ENCODE data around the gene SLA2.
"Not testable (repeated sequence)": the region's sequence is repeated elsewhere in the genome, so short reads cannot be mapped to it uniquely, and the experiment has no call there.

The SLA2 gene

GRCh38 chr20:36573798-36574365 is 72.1 kb downstream of the SLA2 start:
- DNase-seq, result peak; percentile 34

GRCh38 chr20:36573103-36573797 is 72.7 kb downstream of the SLA2 start, which contains the start of gene TGIF2:
Gene TGIF2, plus strand, starts transcription at chr20:36573597. Its CDS starts 5,178 bp downstream, at chr20:36578775.
- DNase-seq, result peak; percentile 89

GRCh38 chr20:36572701-36573102 is 73.3 kb downstream of the SLA2 start:
- DNase-seq, result peak; percentile 67

GRCh38 chr20:36571564-36572504 is 74.2 kb downstream of the SLA2 start:
- no peak for DNase-seq

- no peak for DNase-seq
Observed at GRCh38 chr20:36569847-36570429, 76.1 kb downstream of the SLA2 start.

GRCh38 chr20:36565520-36565919 is 80.5 kb downstream of the SLA2 start:
- DNase-seq, result no peak

GRCh38 chr20:36564726-36565121 is 81.3 kb downstream of the SLA2 start:
- DNase-seq, result not testable (repeated sequence)

GRCh38 chr20:36564078-36564725 is 81.8 kb downstream of the SLA2 start:
- DNase-seq, result not testable (repeated sequence)

GRCh38 chr20:36563374-36563773 is 82.6 kb downstream of the SLA2 start:
- no peak for DNase-seq

GRCh38 chr20:36562724-36563123 is 83.3 kb downstream of the SLA2 start:
- no peak for DNase-seq

Measured in central memory CD4-positive, alpha-beta T cell (primary cell).